Right lobe of liver (tissue), 4 donors: ENCODE data around the gene ABCG2.

Source experiments
- CTCF ChIP-seq, 4 donors: fragments of 200-600 bp in 3 of 4; fragments of 450-650 bp in 1 of 4; IDR thresholded peaks; one replicate each; pipeline versions ENCODE4 v1.5.1 to v1.8.0; 2016 to 2022; ENCODE audit warnings: antibody characterized with exemption in 4 of 4, mild to moderate bottlenecking in 2 of 4
- POLR2A ChIP-seq: fragments of 450-650 bp; IDR thresholded peaks from one replicate; pipeline ENCODE4 v1.6.1; 2017; ENCODE audit warnings: antibody characterized with exemption, mild to moderate bottlenecking
- donor health status: DM: no; HTN: no; CAD: no.
- donor health status: DM: no; HTN: no; CAD: no.
- donor health status: DM: no; HTN: yes; CAD: no.

- TF ChIP-seq CTCF (IDR thresholded peaks at IDR 0.05), result no peak
- no peak for TF ChIP-seq POLR2A
Measured at GRCh38 chr4:88041626-88042025, 116.8 kb downstream of the ABCG2 start.
